Tibial artery (tissue), 4 donors: ENCODE measurements around the gene DIAPH3.

Source experiments
- DNase-seq, 2 donors: peaks; one replicate each; pipeline ENCODE4 v3.0.0-alpha.2; 2019
- H3K27ac ChIP-seq, 2 donors: fragments of 200-600 bp; sonication (generic) in 1 of 2; 1 replicate in 1 of 2; 2 replicates in 1 of 2; pipeline ENCODE4 v1.5.1; 2018 to 2019; ENCODE audit warnings: mild to moderate bottlenecking in 1 of 2
- H3K27me3 ChIP-seq, 2 donors: fragments of 200-600 bp; sonication (generic) in 1 of 2; one replicate each; pipeline versions ENCODE4 v1.5.1 to v1.6.0; 2016 to 2019
- H3K36me3 ChIP-seq, 3 donors: fragments of 200-600 bp; sonication (generic) in 2 of 3; one replicate each; pipeline ENCODE4 v1.5.1; 2016 to 2019; ENCODE audit warnings: mild to moderate bottlenecking in 2 of 3
- H3K4me1 ChIP-seq, 4 donors: fragments of 200-600 bp; sonication (generic) in 2 of 4; 1 replicate in 3 of 4; 2 replicates in 1 of 4; pipeline ENCODE4 v1.5.1; 2016 to 2019
- H3K4me3 ChIP-seq, 2 donors: fragments of 200-600 bp; sonication (generic) in 1 of 2; 1 replicate in 1 of 2; 2 replicates in 1 of 2; pipeline ENCODE4 v1.5.1; 2018 to 2019; ENCODE audit warnings: mild to moderate bottlenecking in 2 of 2
- H3K9me3 ChIP-seq, 3 donors: fragments of 200-600 bp; sonication (generic) in 1 of 3; one replicate each; pipeline ENCODE4 v1.5.1; 2016 to 2019
- CTCF ChIP-seq, 2 experiments: fragments of 200-600 bp in 1 of 2; fragments of 450-650 bp in 1 of 2; IDR thresholded peaks; one replicate each; pipeline ENCODE4 v1.5.1; 2017 to 2019; ENCODE audit warnings: antibody characterized with exemption in 2 of 2, mild to moderate bottlenecking in 1 of 2, moderate library complexity in 1 of 2
- intact Hi-C: fragments of 100-400 bp; cut with DNase I; formaldehyde crosslinking; loops from one replicate; pipeline ENCODE4 v1.15.0; 2023; ENCODE audit warnings: low total_unique reads

DIAPH3 gene

GRCh38 chr13:59880468-59880867, 283.3 kb downstream of the DIAPH3 start:
- H3K36me3 ChIP-seq = no peaks in the 10 kb centered on the region
- H3K4me1 ChIP-seq = peaks cover 0 to 9% (median 4%) of the 10 kb centered on the region in 4 donors
- H3K27me3 ChIP-seq = no peaks in the 10 kb centered on the region
- no peaks in the 10 kb centered on the region for H3K9me3 ChIP-seq
- no peak overlapping the region for H3K4me3 ChIP-seq
- no peak for TF ChIP-seq CTCF (IDR thresholded peaks at IDR 0.05)
- no peak overlapping the region for H3K27ac ChIP-seq
- intact Hi-C loops = no loop called here
- no peak for DNase-seq

- no peaks in the 10 kb centered on the region for H3K9me3 ChIP-seq
- no peak for TF ChIP-seq CTCF (IDR thresholded peaks at IDR 0.05)
- H3K36me3 ChIP-seq = no peaks in the 10 kb centered on the region
- DNase-seq = no peak
- peaks cover 0 to 9% (median 4%) of the 10 kb centered on the region in 4 donors for H3K4me1 ChIP-seq
- H3K4me3 ChIP-seq = no peak overlapping the region
- no peaks in the 10 kb centered on the region for H3K27me3 ChIP-seq
- intact Hi-C loops = no loop called here
- H3K27ac ChIP-seq = no peak overlapping the region
Measured at GRCh38 chr13:59879281-59879680, 284.4 kb downstream of the DIAPH3 start.

GRCh38 chr13:59877933-59878332, 285.8 kb downstream of the DIAPH3 start:
- no peak for DNase-seq
- intact Hi-C loops = no loop called here
- H3K27ac ChIP-seq = no peak overlapping the region
- no peaks in the 10 kb centered on the region for H3K9me3 ChIP-seq
- H3K4me3 ChIP-seq = no peak overlapping the region
- TF ChIP-seq CTCF (IDR thresholded peaks at IDR 0.05) = no peak
- H3K27me3 ChIP-seq = no peaks in the 10 kb centered on the region
- H3K4me1 ChIP-seq = peaks cover 0 to 20% (median 5%) of the 10 kb centered on the region in 4 donors
- H3K36me3 ChIP-seq = no peaks in the 10 kb centered on the region

DNA sequence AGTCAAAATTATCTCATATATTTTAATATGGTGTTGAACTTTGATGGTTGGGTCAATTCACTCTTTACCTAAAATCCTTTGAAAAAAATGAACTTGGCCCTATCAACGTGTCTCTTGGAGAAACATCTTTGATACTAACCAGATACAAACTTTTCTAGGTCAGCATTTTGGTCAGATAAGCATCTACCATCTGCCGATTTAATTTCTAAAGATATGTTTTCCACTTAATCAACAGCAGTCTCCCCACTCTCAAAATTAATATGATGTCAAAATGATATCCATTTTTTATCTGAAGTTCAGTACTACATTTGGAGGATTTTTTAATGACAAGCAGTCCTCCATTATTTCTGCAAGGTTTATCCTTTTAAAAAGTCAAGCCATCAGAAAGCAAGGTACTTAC, 288.8 kb downstream of the DIAPH3 start:
- Histone ChIP-seq H3K27ac (no peak overlapping the region), H3K9me3 (no peaks in the 10 kb centered on the region), H3K4me1 (peaks cover 0 to 22% (median 5%) of the 10 kb centered on the region in 4 donors), H3K27me3 (no peaks in the 10 kb centered on the region), H3K4me3 (no peak overlapping the region), H3K36me3 (no peaks in the 10 kb centered on the region)
- intact Hi-C loops = no loop called here
- no peak for TF ChIP-seq CTCF (IDR thresholded peaks at IDR 0.05)
- DNase-seq = no peak

DNA sequence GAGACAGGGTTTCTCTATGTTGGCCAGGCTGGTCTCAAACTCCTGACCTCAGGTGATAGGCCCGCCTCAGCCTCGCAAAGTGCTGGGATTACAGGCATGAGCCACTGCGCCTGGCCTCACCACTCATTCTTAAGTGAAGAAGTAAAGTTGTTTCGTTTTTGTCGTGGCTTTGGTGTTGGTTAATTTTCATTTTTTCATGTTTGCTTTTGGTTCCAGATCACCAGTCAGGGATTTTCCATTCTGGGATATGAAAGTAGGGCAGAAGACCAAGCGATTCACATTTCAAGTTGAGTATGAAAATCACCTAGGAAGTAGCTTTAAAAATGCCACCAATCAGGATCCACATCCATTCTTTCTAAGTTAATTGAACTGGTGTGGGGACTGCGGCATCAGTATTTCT, 289.9 kb downstream of the DIAPH3 start:
- Histone ChIP-seq H3K27ac (peak overlapping the region in 1 of 2 donors; percentile 26), H3K27me3 (no peaks in the 10 kb centered on the region), H3K4me3 (no peak overlapping the region), H3K36me3 (no peaks in the 10 kb centered on the region), H3K4me1 (peaks cover 0 to 25% (median 5%) of the 10 kb centered on the region in 4 donors), H3K9me3 (no peaks in the 10 kb centered on the region)
- intact Hi-C loops = no loop called here
- no peak for DNase-seq
- TF ChIP-seq CTCF (IDR thresholded peaks at IDR 0.05) = no peak

DNA sequence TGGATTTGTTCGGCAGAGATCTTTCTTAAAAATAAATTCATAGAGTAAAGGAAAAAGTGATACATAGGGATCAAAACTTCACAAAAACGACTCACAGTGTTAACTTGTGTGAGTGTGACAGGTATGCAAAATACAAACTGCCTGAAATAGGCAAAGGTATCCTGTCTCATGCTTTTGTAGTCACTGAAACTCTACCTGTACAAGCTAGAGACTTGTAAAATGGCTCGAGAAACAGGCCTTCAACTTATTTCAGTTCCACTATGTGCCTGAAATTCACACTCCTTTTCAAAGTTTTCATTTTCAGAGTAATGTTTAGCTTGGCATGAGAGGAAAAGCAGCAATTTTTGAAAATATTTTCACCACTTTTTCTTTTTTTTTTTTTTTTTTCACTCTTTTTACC, 290.4 kb downstream of the DIAPH3 start:
- Histone ChIP-seq H3K27ac (peak overlapping the region in 1 of 2 donors; percentile 26), H3K36me3 (no peaks in the 10 kb centered on the region), H3K27me3 (no peaks in the 10 kb centered on the region), H3K4me1 (peaks cover 0 to 30% (median 6%) of the 10 kb centered on the region in 4 donors), H3K9me3 (no peaks in the 10 kb centered on the region), H3K4me3 (no peak overlapping the region)
- no peak for TF ChIP-seq CTCF (IDR thresholded peaks at IDR 0.05)
- intact Hi-C loops = no loop called here
- DNase-seq = no peak
